Body of pancreas (tissue), 4 donors: ENCODE measurements around the gene MRO. TPM values are rescaled to one million over a fixed set of nuclear protein-coding genes. Genes with fewer than 3 reads are reported as not detected.

Source experiments
- ATAC-seq: fragments of 150-250 bp; one replicate; pipeline ENCODE4 v1.9.1; 2016
- DNase-seq, 4 donors: peaks; one replicate each; pipeline ENCODE4 v3.0.0-alpha.2; 2019
- H3K27ac ChIP-seq, 4 donors: fragments of 200-600 bp; sonication (generic); 1 replicate in 3 of 4; 2 replicates in 1 of 4; pipeline versions ENCODE4 v1.5.1 to v1.6.1; 2016 to 2019; ENCODE audit warnings: mild to moderate bottlenecking in 1 of 4, mixed read lengths in 1 of 4, moderate library complexity in 1 of 4
- H3K27me3 ChIP-seq, 2 donors: fragments of 200-600 bp; sonication (generic); one replicate each; pipeline ENCODE4 v1.6.0; 2016; ENCODE audit warnings: mild to moderate bottlenecking in 1 of 2
- H3K36me3 ChIP-seq, 2 donors: fragments of 200-600 bp; sonication (generic); replicated peaks in 1 of 2; 2 replicates each; pipeline ENCODE4 v1.5.1; 2016; ENCODE audit warnings: low read depth in 2 of 2; ENCODE audit not compliant: insufficient read depth in 1 of 2
- H3K4me1 ChIP-seq: fragments of 200-600 bp; sonication (generic); one replicate; pipeline ENCODE4 v1.6.0; 2016
- H3K4me3 ChIP-seq, 2 donors: fragments of 200-600 bp; sonication (generic); 1 replicate in 1 of 2; 2 replicates in 1 of 2; pipeline ENCODE4 v1.5.1; 2016 to 2019
- H3K9me3 ChIP-seq, 3 donors: fragments of 200-600 bp; sonication (generic); 1 replicate in 2 of 3; 2 replicates in 1 of 3; pipeline ENCODE4 v1.5.1; 2016
- POLR2A ChIP-seq, 3 donors: fragments of 450-650 bp; IDR thresholded peaks; one replicate each; pipeline ENCODE4 v1.6.1; 2016; ENCODE audit warnings: antibody characterized with exemption in 3 of 3, mild to moderate bottlenecking in 2 of 3
- WGBS, 2 donors: methylation state at CpG; one replicate each; pipeline ENCODE4 v1.1.5; 2017; 5-methylcytosine and 5-hydroxymethylcytosine counted together
- intact Hi-C: fragments of 100-400 bp; cut with DNase I; formaldehyde crosslinking; loops from one replicate; pipeline ENCODE4 v1.15.1; 2023
- total RNA-seq, 2 donors: library from RNA; depleted of rRNA; stranded (reverse); fragments of >200 nt; gene quantifications; one replicate each; pipeline ENCODE4 v1.1.0, GENCODE V29; 2016
- TF ChIP-seq, protein P1 (sequence below), 7 experiments: fragments of 450-650 bp in 4 of 7; fragments of 200-600 bp in 3 of 7; sonication (generic) in 3 of 7; IDR thresholded peaks; one replicate each; pipeline ENCODE4 v1.5.1; 2016 to 2019; ENCODE audit warnings: antibody characterized with exemption in 7 of 7

The MRO gene
- total RNA-seq, 2 donors from 2014 or later, result 0.26 to 0.66 TPM

- DNase-seq (no peak), ATAC-seq (no peak)
- no peaks in the 10 kb centered on the region for H3K27me3 ChIP-seq
- no peak overlapping the region for H3K4me3 ChIP-seq
- peak overlapping the region in 1 of 4 donors; percentile 49 for H3K27ac ChIP-seq
- H3K9me3 ChIP-seq, result no peaks in the 10 kb centered on the region
- no peaks in the 10 kb centered on the region for H3K36me3 ChIP-seq
- peaks cover 7% of the 10 kb centered on the region for H3K4me1 ChIP-seq
- intact Hi-C loops, result no loop called here
- 43 to 61% methylated on average over 5 of the region's 5 CpGs for WGBS, 2 donors
- TF ChIP-seq, protein P1, sequence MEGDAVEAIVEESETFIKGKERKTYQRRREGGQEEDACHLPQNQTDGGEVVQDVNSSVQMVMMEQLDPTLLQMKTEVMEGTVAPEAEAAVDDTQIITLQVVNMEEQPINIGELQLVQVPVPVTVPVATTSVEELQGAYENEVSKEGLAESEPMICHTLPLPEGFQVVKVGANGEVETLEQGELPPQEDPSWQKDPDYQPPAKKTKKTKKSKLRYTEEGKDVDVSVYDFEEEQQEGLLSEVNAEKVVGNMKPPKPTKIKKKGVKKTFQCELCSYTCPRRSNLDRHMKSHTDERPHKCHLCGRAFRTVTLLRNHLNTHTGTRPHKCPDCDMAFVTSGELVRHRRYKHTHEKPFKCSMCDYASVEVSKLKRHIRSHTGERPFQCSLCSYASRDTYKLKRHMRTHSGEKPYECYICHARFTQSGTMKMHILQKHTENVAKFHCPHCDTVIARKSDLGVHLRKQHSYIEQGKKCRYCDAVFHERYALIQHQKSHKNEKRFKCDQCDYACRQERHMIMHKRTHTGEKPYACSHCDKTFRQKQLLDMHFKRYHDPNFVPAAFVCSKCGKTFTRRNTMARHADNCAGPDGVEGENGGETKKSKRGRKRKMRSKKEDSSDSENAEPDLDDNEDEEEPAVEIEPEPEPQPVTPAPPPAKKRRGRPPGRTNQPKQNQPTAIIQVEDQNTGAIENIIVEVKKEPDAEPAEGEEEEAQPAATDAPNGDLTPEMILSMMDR (IDR thresholded peaks at IDR 0.05), result no peak
- TF ChIP-seq POLR2A (IDR thresholded peaks at IDR 0.05), result no peak
These were observed 9.8 kb upstream of the MRO start for GRCh38 chr18:50829644-50830043.

DNA sequence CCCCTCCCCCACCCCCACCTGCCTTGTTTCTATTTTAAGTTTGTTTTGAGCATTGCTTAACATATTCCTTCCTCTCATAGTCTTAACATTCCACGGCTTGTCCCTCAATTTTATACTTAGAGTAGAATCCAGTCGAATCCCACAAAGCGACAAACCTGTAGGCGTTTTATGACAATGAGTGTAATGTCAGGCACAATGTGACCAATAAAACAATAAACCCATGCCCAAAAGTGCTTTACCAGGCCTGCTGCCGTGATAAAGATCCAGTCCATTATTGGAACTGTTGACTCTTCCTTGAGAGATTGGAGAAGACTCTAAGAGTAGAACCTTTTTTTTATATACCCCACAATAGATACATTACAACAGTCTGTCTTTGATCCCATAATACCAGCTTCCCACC, 6.2 kb upstream of the MRO start:
- no peaks in the 10 kb centered on the region for H3K27me3 ChIP-seq
- ATAC-seq, result no peak
- 86 to 88% methylated on average over 5 of the region's 5 CpGs for WGBS, 2 donors
- TF ChIP-seq POLR2A (IDR thresholded peaks at IDR 0.05), result no peak
- TF ChIP-seq, protein P1 (IDR thresholded peaks at IDR 0.05), result no peak
- no peaks in the 10 kb centered on the region for H3K36me3 ChIP-seq
- H3K9me3 ChIP-seq, result no peaks in the 10 kb centered on the region
- DNase-seq, result no peak
- H3K27ac ChIP-seq, result no peak overlapping the region
- intact Hi-C loops, result no loop called here
- H3K4me1 ChIP-seq, result peaks cover 9% of the 10 kb centered on the region
- no peak overlapping the region for H3K4me3 ChIP-seq

- no peaks in the 10 kb centered on the region for H3K9me3 ChIP-seq
- ATAC-seq (no peak), DNase-seq (no peak)
- H3K4me3 ChIP-seq, result no peak overlapping the region
- intact Hi-C loops, result no loop called here
- TF ChIP-seq, protein P1 (IDR thresholded peaks at IDR 0.05), result no peak
- TF ChIP-seq POLR2A (IDR thresholded peaks at IDR 0.05), result no peak
- H3K36me3 ChIP-seq, result no peaks in the 10 kb centered on the region
- H3K27ac ChIP-seq, result no peak overlapping the region
- 89 to 91% methylated on average over 2 of the region's 2 CpGs for WGBS, 2 donors
- H3K27me3 ChIP-seq, result no peaks in the 10 kb centered on the region
- peaks cover 13% of the 10 kb centered on the region for H3K4me1 ChIP-seq
These were observed 5.8 kb upstream of the MRO start for GRCh38 chr18:50825621-50826020.

- Histone ChIP-seq H3K4me3 (no peak overlapping the region), H3K9me3 (no peaks in the 10 kb centered on the region), H3K27me3 (no peaks in the 10 kb centered on the region), H3K4me1 (peaks cover 34% of the 10 kb centered on the region), H3K27ac (no peak overlapping the region), H3K36me3 (no peaks in the 10 kb centered on the region)
- TF ChIP-seq, protein P1 (IDR thresholded peaks at IDR 0.05), result no peak
- ATAC-seq (no peak), DNase-seq (no peak)
- WGBS, 2 donors, result 77 to 89% methylated on average over 10 of the region's 10 CpGs
- intact Hi-C loops, result no loop called here
These were observed 2.9 kb upstream of the MRO start for GRCh38 chr18:50822756-50823155.

GRCh38 chr18:50820901-50821520, 1.2 kb upstream of the MRO start:
- Histone ChIP-seq H3K9me3 (no peaks in the 10 kb centered on the region), H3K27me3 (no peaks in the 10 kb centered on the region), H3K27ac (peak overlapping the region in 2 of 4 donors; percentile 45 to 71), H3K4me3 (no peak overlapping the region), H3K4me1 (peaks cover 39% of the 10 kb centered on the region), H3K36me3 (no peaks in the 10 kb centered on the region)
- ATAC-seq (no peak), DNase-seq (no peak)
- intact Hi-C loops, result no loop called here
- WGBS, 2 donors, result 58 to 68% methylated on average over 5 of the region's 5 CpGs
- TF ChIP-seq POLR2A (IDR thresholded peaks at IDR 0.05), result no peak
